Neuron (in vitro differentiated cells): ENCODE results near the gene SEC23IP.
"Not testable (repeated sequence)": the region's sequence is repeated elsewhere in the genome, so short reads cannot be mapped to it uniquely, and the experiment has no call there.

Experiments used
- H2AFZ ChIP-seq: one replicate; pipeline ENCODE4 v1.6.1; 2013; ENCODE audit warnings: low read depth, mild to moderate bottlenecking, inconsistent platforms, low read length, moderate library complexity
- H3K27me3 ChIP-seq: one replicate; pipeline ENCODE4 v1.6.1; 2013; ENCODE audit warnings: low read length; ENCODE audit not compliant: insufficient read depth
- H3K36me3 ChIP-seq: one replicate; pipeline ENCODE4 v1.6.1; 2013; ENCODE audit warnings: low read length; ENCODE audit not compliant: insufficient read depth
- H3K4me1 ChIP-seq: one replicate; pipeline ENCODE4 v1.6.1; 2013; ENCODE audit warnings: low read length; ENCODE audit not compliant: insufficient read depth
- H3K4me3 ChIP-seq: 2 replicates; pipeline ENCODE4 v1.5.1; 2013; ENCODE audit warnings: mild to moderate bottlenecking, low read length, moderate library complexity
- H3K9me3 ChIP-seq: one replicate; pipeline ENCODE4 v1.6.1; 2013; ENCODE audit warnings: low read length

SEC23IP gene

GRCh38 chr10:119893074-119893473, 544 bp downstream of the SEC23IP start:
- H2AFZ ChIP-seq: peak overlapping the region; percentile 40
- no peaks in the 10 kb centered on the region for H3K27me3 ChIP-seq
- peaks cover 23% of the 10 kb centered on the region for H3K4me1 ChIP-seq
- H3K9me3 ChIP-seq: no peaks in the 10 kb centered on the region
- peaks cover 11% of the 10 kb centered on the region for H3K36me3 ChIP-seq
- H3K4me3 ChIP-seq: peak overlapping the region; percentile 67

- H3K4me3 ChIP-seq: peak overlapping the region; percentile 67
- H3K9me3 ChIP-seq: no peaks in the 10 kb centered on the region
- no peaks in the 10 kb centered on the region for H3K27me3 ChIP-seq
- H3K4me1 ChIP-seq: peaks cover 23% of the 10 kb centered on the region
- no peak overlapping the region for H2AFZ ChIP-seq
- H3K36me3 ChIP-seq: peaks cover 20% of the 10 kb centered on the region
Measured at GRCh38 chr10:119893845-119894427, 1.4 kb downstream of the SEC23IP start.

- Histone ChIP-seq H3K4me3 (no peak overlapping the region), H3K4me1 (peaks cover 23% of the 10 kb centered on the region), H2AFZ (no peak overlapping the region), H3K9me3 (no peaks in the 10 kb centered on the region), H3K36me3 (peaks cover 31% of the 10 kb centered on the region), H3K27me3 (no peaks in the 10 kb centered on the region)
Measured at GRCh38 chr10:119896061-119896655, 3.6 kb downstream of the SEC23IP start.

- peaks cover 31% of the 10 kb centered on the region for H3K36me3 ChIP-seq
- no peak overlapping the region for H3K4me3 ChIP-seq
Measured at GRCh38 chr10:119896937-119897770, 4.6 kb downstream of the SEC23IP start.

GRCh38 chr10:119898577-119898976, 6.0 kb downstream of the SEC23IP start:
- Histone ChIP-seq H3K9me3 (no peaks in the 10 kb centered on the region), H3K4me3 (no peak overlapping the region), H3K27me3 (no peaks in the 10 kb centered on the region), H3K4me1 (peaks cover 19% of the 10 kb centered on the region), H3K36me3 (peaks cover 42% of the 10 kb centered on the region), H2AFZ (no peak overlapping the region)

More at GRCh38 chr10:119896937-119897770, 4.6 kb downstream of the SEC23IP start:
- Histone ChIP-seq H3K4me1 (peaks cover 23% of the 10 kb centered on the region), H2AFZ (no peak overlapping the region), H3K27me3 (no peaks in the 10 kb centered on the region), H3K9me3 (no peaks in the 10 kb centered on the region)

- Histone ChIP-seq H3K4me3 (no peak overlapping the region), H3K4me1 (no peaks in the 10 kb centered on the region), H3K27me3 (no peaks in the 10 kb centered on the region), H2AFZ (no peak overlapping the region), H3K36me3 (peaks cover 59% of the 10 kb centered on the region), H3K9me3 (no peaks in the 10 kb centered on the region)
Measured at GRCh38 chr10:119903946-119904666, 11.6 kb downstream of the SEC23IP start.

GRCh38 chr10:119907695-119908094, 15.2 kb downstream of the SEC23IP start:
- H3K4me3 ChIP-seq, H2AFZ ChIP-seq, H3K9me3 ChIP-seq, H3K27me3 ChIP-seq, H3K4me1 ChIP-seq: not testable (repeated sequence)
- peaks cover 62% of the 10 kb centered on the region for H3K36me3 ChIP-seq

GRCh38 chr10:119908166-119908565, 15.6 kb downstream of the SEC23IP start:
- no peaks in the 10 kb centered on the region for H3K4me1 ChIP-seq
- no peaks in the 10 kb centered on the region for H3K27me3 ChIP-seq
- no peak overlapping the region for H2AFZ ChIP-seq
- no peak overlapping the region for H3K4me3 ChIP-seq
- H3K9me3 ChIP-seq: no peaks in the 10 kb centered on the region
- H3K36me3 ChIP-seq: peaks cover 62% of the 10 kb centered on the region

GRCh38 chr10:119910689-119911088, 18.2 kb downstream of the SEC23IP start:
- Histone ChIP-seq H3K9me3 (no peaks in the 10 kb centered on the region), H3K36me3 (peaks cover 53% of the 10 kb centered on the region), H3K27me3 (no peaks in the 10 kb centered on the region), H3K4me1 (no peaks in the 10 kb centered on the region), H3K4me3 (no peak overlapping the region), H2AFZ (no peak overlapping the region)

- no peak overlapping the region for H3K4me3 ChIP-seq
- H3K9me3 ChIP-seq: no peaks in the 10 kb centered on the region
- peaks cover 71% of the 10 kb centered on the region for H3K36me3 ChIP-seq
- H3K4me1 ChIP-seq: no peaks in the 10 kb centered on the region
- no peak overlapping the region for H2AFZ ChIP-seq
- no peaks in the 10 kb centered on the region for H3K27me3 ChIP-seq
Measured at GRCh38 chr10:119917777-119918176, 25.2 kb downstream of the SEC23IP start.

GRCh38 chr10:119919271-119919670, 26.7 kb downstream of the SEC23IP start:
- H2AFZ ChIP-seq: no peak overlapping the region
- H3K4me1 ChIP-seq: no peaks in the 10 kb centered on the region
- peaks cover 77% of the 10 kb centered on the region for H3K36me3 ChIP-seq
- H3K4me3 ChIP-seq: no peak overlapping the region
- H3K9me3 ChIP-seq: no peaks in the 10 kb centered on the region
- H3K27me3 ChIP-seq: no peaks in the 10 kb centered on the region

GRCh38 chr10:119919826-119920225, 27.3 kb downstream of the SEC23IP start:
- H3K4me3 ChIP-seq: no peak overlapping the region
- H3K27me3 ChIP-seq: no peaks in the 10 kb centered on the region
- no peaks in the 10 kb centered on the region for H3K4me1 ChIP-seq
- H3K9me3 ChIP-seq: no peaks in the 10 kb centered on the region
- peaks cover 74% of the 10 kb centered on the region for H3K36me3 ChIP-seq
- H2AFZ ChIP-seq: no peak overlapping the region

- Histone ChIP-seq H3K36me3 (peaks cover 75% of the 10 kb centered on the region), H3K9me3 (no peaks in the 10 kb centered on the region), H3K4me3 (no peak overlapping the region), H3K4me1 (peaks cover 10% of the 10 kb centered on the region), H3K27me3 (no peaks in the 10 kb centered on the region), H2AFZ (no peak overlapping the region)
Measured at GRCh38 chr10:119928411-119928810, 35.9 kb downstream of the SEC23IP start.
